Loucy (cell line): ENCODE results near the gene PRAMEF14.
"Not testable (repeated sequence)": the region's sequence is repeated elsewhere in the genome, so short reads cannot be mapped to it uniquely, and the experiment has no call there.

Experiments
- CTCF ChIP-seq: fragments of 200-600 bp; sonication (generic); conservative IDR thresholded peaks from 2 replicates; pipeline ENCODE4 v1.5.1; 2014; ENCODE audit warnings: mild to moderate bottlenecking, antibody characterized with exemption, low read length
- EZH2phosphoT487 ChIP-seq: fragments of 200-600 bp; IDR thresholded peaks from 2 replicates; pipeline ENCODE4 v1.6.1; 2018; ENCODE audit warnings: antibody characterized with exemption, mild to moderate bottlenecking, moderate library complexity, borderline replicate concordance

DNA sequence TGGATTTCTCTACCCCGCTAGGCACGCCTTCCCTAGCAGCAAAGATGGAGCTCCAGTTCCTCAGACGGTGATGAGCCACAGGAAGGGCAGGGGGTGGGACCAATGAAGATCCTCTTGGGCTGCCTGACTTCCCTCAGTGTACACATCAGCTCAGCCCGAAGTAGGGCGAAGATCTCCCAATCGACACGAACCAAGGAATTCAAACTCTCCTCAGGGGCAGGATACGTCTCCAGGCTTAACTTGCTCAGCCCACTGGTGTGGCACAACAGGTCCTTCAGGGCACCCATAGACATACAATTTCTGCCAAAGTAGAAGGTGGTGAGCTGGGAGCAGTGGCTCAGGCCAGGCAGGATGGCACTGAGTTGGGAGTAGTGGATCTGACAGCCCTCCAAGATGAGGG lies 4.4 kb downstream of the PRAMEF14 start:
- TF ChIP-seq CTCF, EZH2phosphoT487: not testable (repeated sequence)
